ENCODE results near the gene ACKR1. TPM values are rescaled to one million over a fixed set of nuclear protein-coding genes. Genes with fewer than 3 reads are reported as not detected.

The ACKR1 gene
- total RNA-seq, 1 donor from 2014 or later = 10.9 TPM

DNA sequence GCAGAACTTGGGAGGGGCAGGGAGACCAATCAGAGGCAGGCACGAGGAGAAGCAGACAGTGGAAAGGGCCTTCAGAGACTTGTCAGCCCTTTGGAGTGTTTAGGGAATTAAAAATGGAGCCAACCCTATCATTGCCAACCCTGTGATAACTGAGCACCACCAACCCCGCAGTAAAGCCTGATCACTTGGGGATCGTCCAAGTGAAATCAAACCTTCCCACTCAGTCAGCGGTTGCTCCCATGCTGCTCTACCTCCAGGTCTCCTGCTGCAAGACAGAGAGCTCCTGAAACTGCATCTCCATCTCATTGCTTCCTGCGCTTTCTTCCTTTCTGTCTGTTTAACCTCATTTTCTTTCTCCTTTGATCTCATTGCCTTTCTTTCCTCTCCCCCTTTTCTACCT is 4.8 kb upstream of the ACKR1 start:
- no peaks in the 10 kb centered on the region for H3K9me3 ChIP-seq (replicated peaks)
- intact Hi-C loops (cut with micrococcal nuclease) = no loop called here
- DNase-seq = no peak
- H3K36me3 ChIP-seq = no peaks in the 10 kb centered on the region
- TF ChIP-seq, protein P1, sequence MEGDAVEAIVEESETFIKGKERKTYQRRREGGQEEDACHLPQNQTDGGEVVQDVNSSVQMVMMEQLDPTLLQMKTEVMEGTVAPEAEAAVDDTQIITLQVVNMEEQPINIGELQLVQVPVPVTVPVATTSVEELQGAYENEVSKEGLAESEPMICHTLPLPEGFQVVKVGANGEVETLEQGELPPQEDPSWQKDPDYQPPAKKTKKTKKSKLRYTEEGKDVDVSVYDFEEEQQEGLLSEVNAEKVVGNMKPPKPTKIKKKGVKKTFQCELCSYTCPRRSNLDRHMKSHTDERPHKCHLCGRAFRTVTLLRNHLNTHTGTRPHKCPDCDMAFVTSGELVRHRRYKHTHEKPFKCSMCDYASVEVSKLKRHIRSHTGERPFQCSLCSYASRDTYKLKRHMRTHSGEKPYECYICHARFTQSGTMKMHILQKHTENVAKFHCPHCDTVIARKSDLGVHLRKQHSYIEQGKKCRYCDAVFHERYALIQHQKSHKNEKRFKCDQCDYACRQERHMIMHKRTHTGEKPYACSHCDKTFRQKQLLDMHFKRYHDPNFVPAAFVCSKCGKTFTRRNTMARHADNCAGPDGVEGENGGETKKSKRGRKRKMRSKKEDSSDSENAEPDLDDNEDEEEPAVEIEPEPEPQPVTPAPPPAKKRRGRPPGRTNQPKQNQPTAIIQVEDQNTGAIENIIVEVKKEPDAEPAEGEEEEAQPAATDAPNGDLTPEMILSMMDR (IDR thresholded peaks at IDR 0.05; ENCODE audit: borderline replicate concordance) = no peak
- H3K27ac ChIP-seq (replicated peaks) = no peak overlapping the region
- H3K4me3 ChIP-seq = peak overlapping the region; percentile 11
- H3K4me1 ChIP-seq = no peaks in the 10 kb centered on the region
- H3K27me3 ChIP-seq (ENCODE audit: low read depth) = peaks cover 91% of the 10 kb centered on the region

DNA sequence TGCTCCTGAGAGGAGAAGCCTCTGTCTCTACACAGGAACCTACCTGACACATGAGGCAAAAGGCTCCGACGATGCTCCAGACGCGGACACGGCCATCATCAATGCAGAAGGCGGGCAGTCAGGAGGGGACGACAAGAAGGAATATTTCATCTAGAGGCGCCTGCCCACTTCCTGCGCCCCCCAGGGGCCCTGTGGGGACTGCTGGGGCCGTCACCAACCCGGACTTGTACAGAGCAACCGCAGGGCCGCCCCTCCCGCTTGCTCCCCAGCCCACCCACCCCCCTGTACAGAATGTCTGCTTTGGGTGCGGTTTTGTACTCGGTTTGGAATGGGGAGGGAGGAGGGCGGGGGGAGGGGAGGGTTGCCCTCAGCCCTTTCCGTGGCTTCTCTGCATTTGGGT is 3.9 kb upstream of the ACKR1 start:
- no peak for DNase-seq
- no peak overlapping the region for H3K27ac ChIP-seq (replicated peaks)
- H3K36me3 ChIP-seq = no peaks in the 10 kb centered on the region
- intact Hi-C loops (cut with micrococcal nuclease) = no loop called here
- TF ChIP-seq, protein P1 (IDR thresholded peaks at IDR 0.05; ENCODE audit: borderline replicate concordance) = no peak
- no peaks in the 10 kb centered on the region for H3K4me1 ChIP-seq
- peaks cover 95% of the 10 kb centered on the region for H3K27me3 ChIP-seq (ENCODE audit: low read depth)
- no peaks in the 10 kb centered on the region for H3K9me3 ChIP-seq (replicated peaks)
- peak overlapping the region; percentile 21 for H3K4me3 ChIP-seq

DNA sequence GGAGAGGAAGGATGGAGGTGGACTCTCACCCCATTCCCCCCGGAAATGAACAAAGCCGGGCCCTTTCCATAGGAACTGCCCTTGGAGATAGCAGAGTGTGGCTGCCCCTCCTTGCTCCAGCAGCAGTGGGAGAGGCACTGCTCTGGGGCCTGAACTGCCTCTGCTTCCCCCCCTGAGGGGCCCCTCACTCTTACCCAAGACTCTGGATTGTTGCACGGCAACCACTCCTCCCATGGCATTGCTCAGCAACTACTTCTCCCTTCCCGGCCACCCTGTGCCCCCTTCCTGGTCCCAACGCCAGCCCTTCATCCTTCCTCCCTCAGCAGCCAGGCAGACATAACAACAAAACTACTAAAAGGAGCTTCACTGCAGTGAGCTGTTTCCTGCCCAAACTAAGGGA is 3.0 kb upstream of the ACKR1 start:
- Histone ChIP-seq H3K9me3 (replicated peaks) (no peaks in the 10 kb centered on the region), H3K27me3 (ENCODE audit: low read depth) (peaks cover 95% of the 10 kb centered on the region), H3K36me3 (no peaks in the 10 kb centered on the region), H3K4me3 (peak overlapping the region; percentile 21), H3K27ac (replicated peaks) (peak overlapping the region; percentile 27), H3K4me1 (no peaks in the 10 kb centered on the region)
- TF ChIP-seq, protein P1 (IDR thresholded peaks at IDR 0.05; ENCODE audit: borderline replicate concordance) = no peak
- DNase-seq = no peak
- intact Hi-C loops (cut with micrococcal nuclease) = no loop called here

DNA sequence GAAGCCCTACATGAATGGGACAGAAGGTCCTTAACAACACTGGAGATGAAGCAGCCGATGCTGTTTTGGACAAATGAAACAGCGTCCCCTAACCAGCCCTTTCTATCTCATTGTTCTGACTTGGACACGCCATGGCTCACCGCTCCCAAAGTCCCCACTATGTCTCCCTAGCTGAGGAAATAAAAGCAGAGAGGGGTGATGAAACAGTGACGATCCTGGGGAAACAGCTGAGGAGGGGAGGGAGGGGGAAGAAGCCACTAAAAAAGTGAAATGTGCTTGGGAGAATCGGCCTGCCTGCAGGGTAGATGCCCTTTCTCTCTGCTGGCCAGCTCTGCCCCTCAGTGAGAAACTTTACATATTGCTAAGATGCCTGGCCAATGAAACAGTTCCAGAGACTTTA is 1.1 kb upstream of the ACKR1 start:
- no peak for DNase-seq
- TF ChIP-seq, protein P1 (IDR thresholded peaks at IDR 0.05; ENCODE audit: borderline replicate concordance) = no peak
- H3K9me3 ChIP-seq (replicated peaks) = no peaks in the 10 kb centered on the region
- intact Hi-C loops (cut with micrococcal nuclease) = no loop called here
- H3K4me1 ChIP-seq = no peaks in the 10 kb centered on the region
- peaks cover 97% of the 10 kb centered on the region for H3K27me3 ChIP-seq (ENCODE audit: low read depth)
- no peak overlapping the region for H3K4me3 ChIP-seq
- peak overlapping the region; percentile 3 for H3K27ac ChIP-seq (replicated peaks)
- H3K36me3 ChIP-seq = no peaks in the 10 kb centered on the region

DNA sequence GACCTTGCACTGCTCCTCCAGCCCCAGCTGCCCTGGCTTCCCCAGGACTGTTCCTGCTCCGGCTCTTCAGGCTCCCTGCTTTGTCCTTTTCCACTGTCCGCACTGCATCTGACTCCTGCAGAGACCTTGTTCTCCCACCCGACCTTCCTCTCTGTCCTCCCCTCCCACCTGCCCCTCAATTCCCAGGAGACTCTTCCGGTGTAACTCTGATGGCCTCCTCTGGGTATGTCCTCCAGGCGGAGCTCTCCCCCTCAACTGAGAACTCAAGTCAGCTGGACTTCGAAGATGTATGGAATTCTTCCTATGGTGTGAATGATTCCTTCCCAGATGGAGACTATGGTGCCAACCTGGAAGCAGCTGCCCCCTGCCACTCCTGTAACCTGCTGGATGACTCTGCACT is 550 bp downstream of the ACKR1 start:
- Histone ChIP-seq H3K4me1 (no peaks in the 10 kb centered on the region), H3K27me3 (ENCODE audit: low read depth) (peaks cover 97% of the 10 kb centered on the region), H3K36me3 (no peaks in the 10 kb centered on the region), H3K27ac (replicated peaks) (no peak overlapping the region), H3K4me3 (peak overlapping the region; percentile 34), H3K9me3 (replicated peaks) (no peaks in the 10 kb centered on the region)
- intact Hi-C loops (cut with micrococcal nuclease) = no loop called here
- DNase-seq = no peak
- TF ChIP-seq, protein P1 (IDR thresholded peaks at IDR 0.05; ENCODE audit: borderline replicate concordance) = no peak

DNA sequence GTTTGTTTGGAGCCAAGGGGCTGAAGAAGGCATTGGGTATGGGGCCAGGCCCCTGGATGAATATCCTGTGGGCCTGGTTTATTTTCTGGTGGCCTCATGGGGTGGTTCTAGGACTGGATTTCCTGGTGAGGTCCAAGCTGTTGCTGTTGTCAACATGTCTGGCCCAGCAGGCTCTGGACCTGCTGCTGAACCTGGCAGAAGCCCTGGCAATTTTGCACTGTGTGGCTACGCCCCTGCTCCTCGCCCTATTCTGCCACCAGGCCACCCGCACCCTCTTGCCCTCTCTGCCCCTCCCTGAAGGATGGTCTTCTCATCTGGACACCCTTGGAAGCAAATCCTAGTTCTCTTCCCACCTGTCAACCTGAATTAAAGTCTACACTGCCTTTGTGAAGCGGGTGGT is 1.4 kb downstream of the ACKR1 start:
- no peak overlapping the region for H3K27ac ChIP-seq (replicated peaks)
- TF ChIP-seq, protein P1 (IDR thresholded peaks at IDR 0.05; ENCODE audit: borderline replicate concordance) = no peak
- H3K36me3 ChIP-seq = no peaks in the 10 kb centered on the region
- DNase-seq = no peak
- peaks cover 97% of the 10 kb centered on the region for H3K27me3 ChIP-seq (ENCODE audit: low read depth)
- intact Hi-C loops (cut with micrococcal nuclease) = no loop called here
- H3K4me1 ChIP-seq = peaks cover under 1% of the 10 kb centered on the region
- peak overlapping the region; percentile 34 for H3K4me3 ChIP-seq
- H3K9me3 ChIP-seq (replicated peaks) = no peaks in the 10 kb centered on the region

Data from left ventricle myocardium inferior (tissue), 1 donor.